Prostate gland (tissue), 2 donors: Measurements from ENCODE around the gene KCND3. TPM values are rescaled to one million over a fixed set of nuclear protein-coding genes. Genes with fewer than 3 reads are reported as not detected.

ENCODE experiments used
- DNase-seq: peaks from one replicate; pipeline ENCODE4 v3.0.0-alpha.2; 2019; ENCODE audit warnings: low spot score
- H3K27ac ChIP-seq, 2 donors: fragments of 200-600 bp; sonication (generic); 2 replicates each; pipeline ENCODE4 v1.5.1; 2017 to 2019
- H3K27me3 ChIP-seq: fragments of 200-600 bp; sonication (generic); replicated peaks from 2 replicates; pipeline ENCODE4 v1.5.1; 2019; ENCODE audit not compliant: insufficient read depth
- H3K36me3 ChIP-seq, 2 donors: fragments of 200-600 bp; sonication (generic); 1 replicate in 1 of 2; 2 replicates in 1 of 2; pipeline versions ENCODE4 v1.5.1 to v1.8.1; 2017 to 2019
- H3K4me1 ChIP-seq: fragments of 200-600 bp; sonication (generic); replicated peaks from 2 replicates; pipeline ENCODE4 v1.5.1; 2019
- H3K4me3 ChIP-seq, 2 donors: fragments of 200-600 bp; sonication (generic); 2 replicates each; pipeline ENCODE4 v1.5.1; 2017 to 2019
- H3K9me3 ChIP-seq: fragments of 200-600 bp; sonication (generic); 2 replicates; pipeline ENCODE4 v1.5.1; 2017
- CTCF ChIP-seq, 4 experiments: fragments of 200-600 bp in 2 of 4; fragments of 450-650 bp in 2 of 4; sonication (generic) in 2 of 4; IDR thresholded peaks; 1 replicate in 3 of 4; 2 replicates in 1 of 4; pipeline ENCODE4 v1.5.1; 2016 to 2019; ENCODE audit warnings: antibody characterized with exemption in 4 of 4, mild to moderate bottlenecking in 2 of 4, moderate library complexity in 2 of 4
- POLR2A ChIP-seq: fragments of 450-650 bp; IDR thresholded peaks from one replicate; pipeline ENCODE4 v1.6.1; 2016; ENCODE audit warnings: antibody characterized with exemption, mild to moderate bottlenecking
- POLR2AphosphoS5 ChIP-seq: sonication (generic); formaldehyde crosslinking; IDR thresholded peaks from one replicate; pipeline ENCODE4 v1.6.1; 2017; ENCODE audit warnings: antibody characterized with exemption
- WGBS: methylation state at CpG from one replicate; pipeline ENCODE4 v1.1.5; 2018; 5-methylcytosine and 5-hydroxymethylcytosine counted together
- intact Hi-C: fragments of 100-400 bp; cut with DNase I; formaldehyde crosslinking; loops from one replicate; pipeline ENCODE4 v1.14.2; 2022
- total RNA-seq, 2 donors: library from RNA; depleted of rRNA; stranded (reverse); fragments of >200 nt; gene quantifications; one replicate each; pipeline ENCODE4 v1.1.0, GENCODE V29; 2016

The KCND3 gene
- total RNA-seq, 2 donors from 2014 or later: 17.1 to 27.3 TPM

DNA sequence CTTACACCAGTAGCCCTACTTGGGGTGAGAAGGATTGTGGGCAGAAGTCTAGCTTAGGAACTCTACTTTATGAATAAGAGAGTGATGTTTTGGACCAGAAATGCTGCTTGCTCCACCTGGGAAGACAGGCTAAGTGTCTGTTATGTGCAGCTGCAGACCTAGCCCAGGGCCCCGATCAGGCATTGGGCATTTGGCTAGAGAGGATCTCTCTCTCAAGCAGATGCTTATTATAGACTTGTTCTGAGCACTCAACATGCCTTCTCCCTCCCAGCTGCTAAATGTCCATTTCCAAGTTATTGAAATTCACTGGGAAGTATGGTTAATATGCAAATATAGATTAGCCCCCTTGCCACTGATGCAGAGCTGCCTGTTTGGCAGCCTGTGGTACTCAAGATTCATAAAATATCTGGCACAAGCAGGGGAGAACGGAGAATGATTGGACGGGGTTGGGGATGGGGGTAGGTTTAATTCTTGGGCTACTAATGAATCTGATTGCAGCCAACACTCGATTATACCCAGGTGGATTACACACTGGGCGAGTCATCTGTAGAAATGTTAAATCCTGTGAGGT lies 115.9 kb downstream of the KCND3 start:
- intact Hi-C loops: no loop called here
- Histone ChIP-seq H3K36me3 (no peaks in the 10 kb centered on the region), H3K9me3 (no peaks in the 10 kb centered on the region), H3K4me1 (no peaks in the 10 kb centered on the region), H3K27ac (no peak overlapping the region), H3K4me3 (no peak overlapping the region), H3K27me3 (no peaks in the 10 kb centered on the region)
- WGBS: 87% methylated on average over 5 of the region's 5 CpGs
- no peak for DNase-seq
- TF ChIP-seq POLR2A: no peak

DNA sequence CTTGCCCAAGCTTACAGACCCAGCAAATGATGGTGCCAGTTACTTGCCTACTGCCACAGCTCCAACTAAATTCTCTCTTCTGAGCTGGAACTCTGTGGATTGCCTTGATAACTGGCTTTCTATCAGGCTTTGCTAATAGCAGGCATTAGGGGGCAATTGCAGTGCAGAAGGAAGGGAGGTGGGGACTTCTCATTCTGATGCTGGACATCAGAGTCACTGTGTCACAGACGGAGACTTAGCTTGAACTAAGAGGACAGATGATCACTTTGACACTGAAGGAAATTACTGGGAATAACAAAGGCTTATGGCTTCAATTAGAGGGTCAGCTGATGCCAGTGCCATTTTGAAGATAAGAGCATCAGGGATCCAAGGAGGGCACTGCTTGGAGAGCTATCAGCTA lies 119.3 kb downstream of the KCND3 start:
- no peak overlapping the region for H3K4me3 ChIP-seq
- no peaks in the 10 kb centered on the region for H3K27me3 ChIP-seq
- no peaks in the 10 kb centered on the region for H3K36me3 ChIP-seq
- TF ChIP-seq POLR2AphosphoS5 (no peak), POLR2A (no peak), CTCF (IDR thresholded peaks at IDR 0.05) (no peak)
- intact Hi-C loops: no loop called here
- H3K27ac ChIP-seq: no peak overlapping the region
- no peaks in the 10 kb centered on the region for H3K9me3 ChIP-seq
- no peak for DNase-seq
- 93% methylated on average over 1 of the region's 1 CpG for WGBS
- H3K4me1 ChIP-seq: no peaks in the 10 kb centered on the region

DNA sequence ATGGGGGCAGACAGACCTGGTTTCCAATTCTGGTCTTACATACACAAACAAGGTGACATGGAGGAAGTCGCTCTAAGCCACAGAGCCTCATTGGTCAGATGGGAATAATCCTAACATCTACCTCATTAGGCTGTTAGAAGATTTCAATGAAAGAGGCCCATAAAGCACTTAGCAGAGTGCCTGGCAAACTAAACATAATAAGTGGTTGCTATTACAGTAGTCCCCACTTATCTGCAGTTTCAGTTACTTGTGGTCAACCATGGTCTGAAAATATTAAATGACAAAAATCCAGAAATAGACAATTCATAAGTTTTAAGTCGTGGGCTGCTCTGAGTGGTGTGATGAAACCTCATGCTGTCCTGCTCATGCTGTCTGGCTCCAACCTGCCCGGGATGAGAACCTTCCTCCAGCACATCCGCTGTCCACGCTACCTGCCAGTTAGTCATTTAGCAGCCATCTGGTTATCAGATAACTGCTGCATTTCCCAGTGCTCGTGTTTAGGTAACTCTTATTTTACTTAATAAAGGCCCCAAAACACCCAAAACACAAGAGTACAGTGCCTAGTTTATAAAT lies 121.5 kb downstream of the KCND3 start:
- Histone ChIP-seq H3K4me3 (no peak overlapping the region), H3K4me1 (no peaks in the 10 kb centered on the region), H3K9me3 (no peaks in the 10 kb centered on the region), H3K27me3 (no peaks in the 10 kb centered on the region), H3K27ac (no peak overlapping the region), H3K36me3 (no peaks in the 10 kb centered on the region)
- TF ChIP-seq POLR2A: no peak
- TF ChIP-seq CTCF (IDR thresholded peaks at IDR 0.05): no peak
- no peak for TF ChIP-seq POLR2AphosphoS5
- WGBS: 76% methylated on average over 6 of the region's 6 CpGs
- intact Hi-C loops: no loop called here
- DNase-seq: no peak

- no peak overlapping the region for H3K27ac ChIP-seq
- no peak for TF ChIP-seq CTCF (IDR thresholded peaks at IDR 0.05)
- no peak for TF ChIP-seq POLR2AphosphoS5
- TF ChIP-seq POLR2A: no peak
- H3K4me3 ChIP-seq: no peak overlapping the region
- WGBS: 27% methylated on average over 3 of the region's 3 CpGs
- H3K9me3 ChIP-seq: no peaks in the 10 kb centered on the region
- H3K27me3 ChIP-seq: no peaks in the 10 kb centered on the region
- intact Hi-C loops: no loop called here
- DNase-seq: no peak
- no peaks in the 10 kb centered on the region for H3K4me1 ChIP-seq
- H3K36me3 ChIP-seq: no peaks in the 10 kb centered on the region
These were observed 124.6 kb downstream of the KCND3 start for GRCh38 chr1:111864862-111865261.

DNA sequence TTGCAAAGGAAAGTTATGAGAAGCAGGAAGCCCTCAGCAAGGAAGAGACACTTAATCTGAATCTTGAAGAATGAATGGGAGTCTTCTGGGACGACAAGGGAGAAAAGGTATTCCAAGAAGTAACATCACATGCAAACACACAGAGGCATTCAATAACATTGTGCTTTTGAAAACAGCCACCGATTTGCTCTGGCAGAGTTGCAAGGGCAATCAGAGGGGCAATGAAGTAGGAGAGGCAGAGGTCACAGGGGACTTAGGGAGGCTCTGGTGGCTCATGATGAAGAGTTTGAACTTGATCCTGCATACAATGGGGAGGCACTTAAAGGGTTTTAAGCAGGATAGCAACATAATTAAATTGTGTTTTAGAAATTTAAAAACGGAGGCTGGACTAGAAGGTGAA lies 126.1 kb downstream of the KCND3 start:
- TF ChIP-seq POLR2AphosphoS5 (no peak), CTCF (IDR thresholded peaks at IDR 0.05) (no peak), POLR2A (no peak)
- Histone ChIP-seq H3K4me3 (no peak overlapping the region), H3K27me3 (no peaks in the 10 kb centered on the region), H3K27ac (no peak overlapping the region), H3K4me1 (no peaks in the 10 kb centered on the region), H3K9me3 (no peaks in the 10 kb centered on the region), H3K36me3 (no peaks in the 10 kb centered on the region)
- no peak for DNase-seq
- WGBS: 77% methylated on average over 3 of the region's 3 CpGs
- intact Hi-C loops: no loop called here
